Iris pigment epithelial cell (primary cell): ENCODE data around the gene TTLL9.
A peak's percentile ranks its signal among the peaks of the same experiment; 100 is the strongest.
"Not testable (repeated sequence)": the region's sequence is repeated elsewhere in the genome, so short reads cannot be mapped to it uniquely, and the experiment has no call there.

Experiments
- DNase-seq: peaks from one replicate; pipeline ENCODE4 v3.0.0-alpha.2; 2011; ENCODE audit warnings: low read depth

TTLL9 gene

DNA sequence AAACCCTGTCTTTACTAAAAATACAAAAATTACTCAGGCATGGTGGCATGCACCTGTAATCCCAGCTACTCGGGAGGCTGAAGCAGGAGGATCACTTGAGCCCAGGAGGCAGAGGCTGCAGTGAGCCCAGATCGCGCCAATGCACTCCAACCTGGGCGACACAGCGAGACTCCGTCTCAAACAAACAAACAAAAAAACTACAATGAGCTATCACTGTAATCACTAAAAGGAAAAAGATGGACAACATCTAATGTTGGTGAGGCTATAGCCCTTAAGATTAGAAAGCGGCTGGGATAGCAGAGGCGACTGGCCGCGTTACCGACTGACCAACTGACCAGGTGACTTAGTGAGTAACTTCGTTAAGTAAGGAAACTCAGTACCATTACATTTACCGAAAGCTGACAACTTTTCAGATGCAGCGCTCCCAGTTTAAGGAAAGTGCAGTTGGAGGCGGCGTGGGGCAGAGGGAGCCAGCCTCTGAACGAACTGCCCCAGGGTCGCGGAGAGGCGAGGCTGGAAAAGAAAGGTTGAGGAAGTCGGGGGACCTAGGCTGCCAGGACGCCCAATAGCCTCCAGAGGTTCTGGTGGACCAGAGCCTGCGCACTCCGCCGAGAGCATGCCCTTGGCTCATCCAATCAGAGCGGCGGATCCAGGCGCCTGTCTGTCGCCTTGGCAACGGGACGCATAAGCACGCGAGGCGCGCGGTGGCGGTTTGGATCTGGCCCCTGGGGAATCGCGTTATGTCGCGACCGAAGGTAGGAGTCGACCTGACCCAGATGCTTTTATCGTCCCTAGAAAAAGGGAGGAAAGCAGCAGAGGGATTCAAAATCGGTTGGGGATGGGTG lies 8.9 kb downstream of the TTLL9 start:
- DNase-seq = peak; percentile 96

DNA sequence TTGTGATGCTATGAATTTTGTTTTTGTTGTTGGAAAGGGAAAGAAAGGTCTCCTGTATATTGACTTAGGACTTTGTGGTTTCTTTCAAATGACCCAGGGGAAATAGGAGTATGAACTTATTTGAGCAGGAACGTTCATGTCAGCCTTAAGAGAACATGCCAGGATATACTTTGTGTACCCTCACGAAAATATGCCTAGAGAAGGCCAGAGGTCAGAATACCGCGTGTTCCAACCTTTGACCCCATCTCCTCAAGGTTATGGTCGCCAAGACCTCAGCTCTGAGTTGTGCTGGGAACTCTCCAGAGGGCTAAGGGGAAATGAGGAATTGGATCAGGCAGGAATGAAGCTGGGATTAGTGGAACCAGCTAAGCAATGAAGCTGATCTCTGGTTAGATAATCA lies 11.5 kb downstream of the TTLL9 start:
- DNase-seq = no peak

DNA sequence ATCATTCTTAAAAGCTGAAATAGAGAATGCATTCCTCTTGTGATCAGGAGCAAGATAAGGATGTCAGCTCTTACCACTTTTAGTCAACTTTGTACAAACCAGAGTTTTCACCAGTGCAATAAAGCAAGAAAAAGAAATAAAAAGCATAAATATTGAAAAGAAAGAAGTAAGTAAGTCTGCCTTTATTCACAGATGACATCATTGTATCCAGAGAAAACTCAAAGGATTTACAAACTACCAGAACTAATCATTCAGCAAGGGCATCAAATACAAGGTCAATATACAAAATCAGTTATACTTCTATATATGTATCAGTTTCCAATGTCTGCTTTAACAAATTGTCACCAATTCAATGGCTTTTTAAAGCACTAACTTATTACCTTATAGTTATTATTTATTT lies 13.4 kb downstream of the TTLL9 start:
- DNase-seq = no peak

DNA sequence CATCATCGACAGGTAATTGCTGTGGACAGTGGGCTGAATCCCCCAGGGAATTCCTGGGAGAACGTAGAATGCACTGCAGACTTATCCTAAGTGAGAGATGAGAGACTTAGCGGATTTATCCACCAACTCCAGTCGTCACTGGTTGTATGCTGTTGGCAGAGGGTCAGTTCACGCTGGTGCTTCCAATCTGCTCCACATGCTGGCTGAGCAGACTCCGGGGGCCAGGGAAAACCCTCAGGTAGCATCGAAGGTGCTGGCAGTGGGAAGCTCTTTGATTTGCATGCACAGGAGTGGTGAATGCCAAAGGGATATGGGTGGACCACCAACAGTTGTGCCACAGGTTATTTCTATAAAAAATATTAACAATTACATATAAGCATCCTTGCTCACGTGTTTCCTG lies 20.2 kb downstream of the TTLL9 start:
- no peak for DNase-seq

DNA sequence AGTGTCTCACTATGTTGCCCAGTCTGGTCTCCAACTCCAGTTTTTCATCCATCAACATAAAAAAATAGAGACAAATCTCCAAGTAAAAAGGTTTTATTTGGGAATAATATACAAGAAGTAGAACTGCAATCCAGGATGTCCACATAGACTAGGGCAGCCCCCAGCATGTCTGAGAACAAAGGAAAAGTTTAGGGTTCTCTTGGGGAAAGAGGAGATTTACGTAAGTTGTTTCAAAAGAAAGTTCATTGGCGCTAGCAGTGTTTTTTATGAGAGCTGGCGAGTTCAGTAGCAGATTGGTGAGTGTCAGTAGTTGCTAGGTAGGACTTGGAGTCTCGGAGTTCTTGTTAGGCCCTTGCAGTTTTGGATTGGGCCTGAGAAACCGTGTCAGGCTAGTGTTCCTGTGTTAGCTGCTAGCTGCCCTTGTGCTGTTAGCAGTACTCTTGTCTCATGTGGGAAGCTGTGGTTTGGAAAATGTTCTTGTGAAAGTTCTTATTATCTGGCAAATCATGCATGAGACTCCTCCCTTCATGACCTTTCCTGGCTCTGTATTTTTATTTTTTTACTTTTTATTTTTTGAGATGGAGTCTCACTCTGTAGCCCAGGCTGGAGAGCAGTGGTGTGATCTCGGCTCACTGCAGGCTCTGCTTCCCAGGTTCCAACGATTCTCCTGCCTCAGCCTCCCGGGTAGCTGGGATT lies 24.7 kb downstream of the TTLL9 start:
- peak; percentile 59 for DNase-seq

DNA sequence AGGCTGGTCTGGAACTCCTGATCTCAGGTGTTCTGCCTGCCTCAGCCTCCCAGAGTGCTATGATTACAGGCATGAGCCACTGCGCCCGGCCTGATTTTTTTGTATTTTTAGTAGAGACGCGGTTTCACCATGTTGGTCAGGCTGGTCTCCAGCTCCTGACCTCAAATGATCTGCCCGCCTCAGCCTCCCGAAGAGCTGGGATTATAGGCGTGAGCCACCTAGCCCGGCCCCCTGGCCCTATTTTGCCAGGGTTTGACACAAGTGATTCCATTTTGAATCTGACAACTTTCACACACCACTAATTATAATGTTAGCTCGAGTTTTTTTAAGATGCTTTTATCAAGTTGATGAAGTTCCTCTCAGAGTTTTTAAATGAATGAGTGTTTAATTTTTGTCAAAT lies 25.6 kb downstream of the TTLL9 start:
- DNase-seq = no peak

DNA sequence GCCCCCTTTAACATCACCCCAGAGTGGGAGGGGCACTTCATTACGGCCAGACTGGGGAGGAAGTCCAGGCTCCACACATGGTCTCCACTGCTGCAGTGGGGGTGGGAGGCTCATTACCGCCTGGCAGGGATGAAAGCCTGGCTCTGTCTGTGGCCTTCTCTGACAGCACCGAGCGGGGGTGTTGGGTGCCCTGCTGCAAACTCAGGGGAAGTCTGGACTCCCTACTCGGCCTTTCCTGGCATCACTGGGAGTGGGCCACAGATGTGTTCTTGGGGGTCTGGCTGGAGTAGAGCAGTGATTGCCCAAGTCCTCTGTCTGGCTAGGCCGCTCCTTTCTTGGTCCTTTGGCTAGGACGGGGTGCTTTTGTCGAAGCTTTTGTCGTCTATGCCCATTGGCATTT lies 27.1 kb downstream of the TTLL9 start:
- no peak for DNase-seq

DNA sequence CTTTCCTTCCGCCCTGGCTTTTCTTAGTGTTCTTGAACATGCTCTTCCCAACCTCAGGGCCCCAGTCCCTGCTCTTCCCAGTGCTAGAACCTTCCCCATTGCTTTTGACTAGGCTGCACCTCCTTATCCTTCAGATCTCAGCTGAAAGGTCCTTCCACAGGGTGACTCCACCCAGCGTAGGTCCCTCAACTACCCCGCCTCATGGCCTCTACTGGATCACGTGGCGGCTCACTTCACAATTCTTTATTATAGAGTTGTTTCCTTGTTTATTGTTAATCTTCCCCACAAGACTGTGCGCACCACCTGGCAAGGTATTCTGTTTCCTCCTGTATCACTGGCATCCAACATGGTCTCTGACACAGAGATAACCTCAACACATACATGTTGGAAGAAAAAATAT lies 31.2 kb downstream of the TTLL9 start:
- no peak for DNase-seq

DNA sequence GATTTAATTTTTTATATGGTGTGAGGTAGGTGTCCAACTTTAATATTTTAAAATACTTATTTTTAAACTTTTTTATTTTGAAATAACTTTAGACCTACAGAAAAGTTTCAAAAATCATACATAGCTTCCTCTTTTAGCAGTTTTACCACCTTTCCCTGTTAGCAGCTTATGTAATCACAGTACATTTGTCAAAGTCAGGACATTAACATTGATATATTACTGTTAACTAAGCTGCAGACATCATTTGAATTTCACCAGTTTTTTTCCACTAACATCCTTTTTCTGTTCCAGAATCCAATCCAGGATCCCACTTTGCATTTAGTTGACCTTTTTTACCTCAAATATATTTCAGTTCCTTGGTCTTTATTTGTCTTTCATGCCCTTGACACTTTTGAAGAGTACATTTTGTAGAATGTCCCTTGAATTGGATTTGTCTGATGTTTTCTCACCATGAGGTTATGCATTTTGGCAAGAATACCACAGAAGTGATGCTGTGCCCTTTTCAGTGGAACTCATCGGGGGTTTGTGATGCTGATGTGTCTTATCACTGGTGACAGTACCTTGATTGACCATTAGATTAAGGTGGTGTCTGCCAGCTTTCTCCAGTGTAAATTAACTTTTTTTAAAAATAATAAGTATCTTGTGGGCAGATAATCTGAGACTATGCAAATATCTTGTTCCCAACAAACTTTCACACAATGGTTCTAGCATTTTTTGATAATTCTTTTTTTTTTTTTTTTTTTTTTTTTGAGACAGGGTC lies 33.4 kb downstream of the TTLL9 start:
- DNase-seq = no peak

DNA sequence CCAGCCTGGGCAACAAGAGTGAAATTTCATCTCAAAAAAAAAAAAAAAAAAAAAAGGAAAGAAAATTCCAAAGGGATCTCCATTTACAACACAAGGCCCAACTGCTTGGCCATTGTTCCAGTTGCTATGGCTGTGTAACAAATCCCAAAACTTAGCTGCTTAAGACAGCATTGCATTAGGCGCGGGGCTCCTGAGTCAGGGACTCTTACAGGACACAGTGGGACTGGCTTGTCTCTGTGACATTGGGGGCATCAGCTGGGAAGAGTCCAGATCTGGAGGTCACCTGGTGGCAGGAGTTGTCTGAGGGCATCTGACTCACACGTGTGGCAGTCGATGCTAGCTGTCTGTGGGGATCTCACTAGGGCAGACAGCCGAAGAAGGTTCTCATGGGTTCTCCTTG lies 35.6 kb downstream of the TTLL9 start:
- no peak for DNase-seq

DNA sequence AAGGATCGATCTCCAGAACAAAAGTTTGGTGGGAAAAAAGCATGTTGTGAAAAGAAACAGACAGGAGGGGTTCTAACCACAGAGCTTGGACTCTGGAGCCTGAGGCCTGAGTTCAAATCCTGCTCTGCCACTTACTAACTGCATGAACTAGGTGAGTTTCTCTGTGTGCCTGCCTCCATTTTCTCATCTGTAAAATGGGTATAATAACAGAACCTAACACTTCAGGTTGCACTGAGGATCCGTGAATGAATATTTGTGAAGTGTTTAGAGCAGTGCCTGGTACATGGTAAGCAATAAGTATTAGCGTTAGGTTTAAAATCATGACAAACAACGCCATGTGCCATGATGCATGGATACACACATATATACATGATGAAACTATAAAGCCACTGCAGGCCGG lies 36.6 kb downstream of the TTLL9 start:
- no peak for DNase-seq

DNA sequence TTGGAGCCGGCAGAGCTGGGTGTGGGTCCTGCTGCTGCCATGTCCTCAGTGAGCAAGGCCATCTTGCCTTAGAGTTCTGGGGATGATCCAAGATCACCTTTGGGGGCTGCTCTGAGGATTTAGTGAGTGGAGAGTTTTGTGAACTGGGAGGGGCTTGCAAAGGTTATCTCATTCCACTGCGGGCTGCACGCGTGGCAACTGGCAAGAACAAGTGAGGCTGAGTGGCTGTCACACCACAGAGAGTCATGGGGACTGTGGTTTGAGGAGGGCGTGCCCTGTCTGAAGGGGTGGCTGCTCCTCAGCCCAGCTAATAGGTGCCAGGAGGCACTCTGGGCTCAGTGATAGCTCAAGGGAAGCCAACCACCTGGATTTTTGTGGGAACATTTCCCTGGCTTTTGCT lies 37.6 kb downstream of the TTLL9 start:
- DNase-seq = no peak

DNA sequence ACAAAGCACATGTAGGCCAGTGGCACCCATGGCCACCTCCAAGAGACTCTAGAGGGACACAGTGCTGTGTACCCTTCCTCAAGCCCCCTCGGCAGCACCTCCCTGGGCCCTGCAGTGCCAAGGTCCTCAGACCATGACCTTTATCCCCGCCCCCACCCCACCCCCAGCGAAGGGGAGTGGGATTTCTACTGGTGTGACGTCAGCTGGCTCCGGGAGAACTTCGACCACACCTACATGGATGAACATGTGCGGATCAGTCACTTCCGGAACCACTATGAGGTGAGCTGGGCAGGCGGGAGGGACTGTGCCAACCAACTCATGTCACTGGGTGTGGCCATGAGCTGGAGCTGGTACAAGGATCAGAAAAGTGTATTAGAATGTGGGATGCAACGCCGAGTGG lies 38.0 kb downstream of the TTLL9 start:
- no peak for DNase-seq

DNA sequence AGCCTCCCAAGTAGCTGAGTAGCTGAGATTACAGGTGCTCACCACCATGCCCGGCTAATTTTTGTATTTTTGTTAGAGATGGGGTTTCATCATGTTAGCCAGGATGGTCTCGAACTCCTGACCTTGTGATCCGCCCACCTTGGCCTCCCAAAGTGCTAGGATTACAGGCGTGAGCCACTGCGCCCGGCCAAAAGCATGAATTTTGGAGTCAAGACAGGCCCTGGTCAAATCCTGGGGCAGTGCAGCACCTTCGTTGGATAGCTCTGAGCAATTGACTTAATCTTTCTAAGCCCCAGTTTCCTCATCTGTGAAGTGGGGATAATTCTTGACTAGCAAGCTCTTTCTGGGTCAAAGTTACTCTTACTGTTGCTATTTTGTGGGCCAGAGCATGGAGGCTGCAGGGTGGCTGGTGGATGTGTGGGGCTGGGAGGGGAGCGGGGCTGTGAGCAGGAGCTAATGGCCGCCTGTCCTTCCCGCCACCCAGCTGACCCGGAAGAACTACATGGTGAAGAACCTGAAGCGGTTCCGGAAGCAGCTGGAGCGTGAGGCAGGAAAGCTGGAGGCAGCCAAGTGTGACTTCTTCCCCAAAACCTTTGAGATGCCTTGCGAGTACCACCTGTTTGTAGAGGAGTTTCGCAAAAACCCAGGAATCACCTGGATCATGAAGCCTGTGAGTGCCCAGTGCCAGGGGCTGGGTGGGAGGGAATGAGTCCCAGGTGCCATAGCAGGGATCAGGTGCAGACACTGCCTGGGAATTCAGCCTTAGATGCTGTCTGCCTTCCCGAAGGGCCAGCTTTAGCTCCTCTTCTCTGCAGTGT lies 39.0 kb downstream of the TTLL9 start:
- DNase-seq = no peak

DNA sequence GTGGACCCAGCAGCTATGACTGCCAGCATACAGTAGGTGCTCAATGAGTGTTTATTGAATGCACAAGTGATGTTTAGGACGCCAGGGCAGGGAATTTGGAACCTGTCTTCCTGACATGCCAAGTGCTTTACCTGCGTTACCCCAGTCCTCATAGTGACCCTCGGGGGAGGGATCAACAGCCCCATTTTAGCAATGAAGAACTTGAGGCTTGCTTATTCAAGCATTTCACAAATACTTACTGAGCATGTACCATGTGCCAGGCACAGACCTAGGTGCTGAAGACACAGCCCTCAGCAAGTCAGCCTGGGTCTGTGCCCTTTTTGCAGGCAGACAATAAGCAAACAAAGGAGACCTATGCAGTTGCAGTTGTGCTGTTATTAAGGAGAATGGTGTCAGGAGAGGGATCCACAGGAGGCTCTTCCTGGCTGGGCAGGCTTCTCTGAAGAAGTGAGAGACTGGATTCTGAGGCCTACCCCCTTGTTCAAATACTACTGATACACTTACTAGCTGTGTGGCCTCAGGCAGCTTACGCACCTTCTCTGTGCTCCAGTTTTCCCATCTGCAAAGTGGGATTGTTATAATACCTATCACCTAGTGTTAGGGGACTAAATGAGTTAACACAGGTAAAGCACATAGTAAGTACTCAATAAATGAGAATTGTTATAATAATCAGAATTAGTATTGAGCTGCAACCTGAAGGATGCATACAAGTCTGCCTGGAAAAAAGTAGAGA lies 39.8 kb downstream of the TTLL9 start:
- no peak for DNase-seq

DNA sequence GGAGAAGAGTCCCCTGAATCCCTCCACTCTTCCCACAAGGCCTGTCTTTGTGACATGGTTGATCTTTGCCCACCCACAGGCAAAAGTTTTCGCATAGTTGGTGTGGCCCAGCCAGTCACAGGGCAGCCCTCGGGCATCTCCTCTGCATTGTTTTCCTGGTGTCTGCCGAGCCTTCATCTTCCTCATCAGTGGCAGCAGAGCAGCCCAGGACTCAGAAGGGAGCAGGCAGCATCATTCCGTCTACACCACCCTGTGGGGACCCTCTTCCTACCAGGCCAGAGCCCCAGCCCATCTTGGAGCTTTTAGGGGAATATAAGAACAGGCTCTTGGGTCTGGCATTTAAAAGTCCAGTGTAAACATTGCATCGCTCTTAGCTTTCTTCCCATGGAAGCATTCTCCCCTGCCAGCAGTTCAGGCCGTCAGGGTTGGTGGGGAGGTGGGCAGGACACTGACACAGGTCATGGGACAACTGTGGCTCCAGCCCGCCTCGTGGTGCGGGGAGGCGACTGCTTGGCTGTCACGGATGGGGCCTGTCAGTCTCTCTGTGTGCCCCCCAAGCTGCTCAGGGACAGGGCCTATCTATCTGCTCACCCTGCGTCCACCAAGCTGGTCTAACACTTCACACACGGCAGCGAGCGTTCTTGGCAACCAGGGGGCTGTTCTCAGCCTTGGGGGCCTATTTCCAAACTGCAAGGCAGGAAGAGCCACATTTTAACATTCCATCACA lies 43.2 kb downstream of the TTLL9 start:
- DNase-seq = no peak

DNA sequence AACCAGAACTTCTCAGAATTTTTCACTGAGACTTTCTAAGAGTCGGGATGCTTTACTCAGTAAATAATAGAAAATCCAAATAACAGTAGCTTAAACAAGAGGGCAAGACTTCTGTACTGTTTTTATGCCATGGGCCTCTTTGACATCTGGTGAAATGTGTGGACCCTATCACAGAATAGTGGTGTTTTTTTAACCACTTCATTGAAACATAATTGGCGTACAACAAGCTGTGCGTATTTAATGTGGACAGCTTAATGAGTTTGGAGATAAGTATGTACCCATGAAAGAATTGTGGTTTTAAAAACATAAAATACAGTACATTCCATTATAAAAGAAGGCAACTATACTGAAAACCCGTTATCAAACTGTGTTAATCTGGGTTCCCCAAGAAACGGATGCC lies 43.7 kb downstream of the TTLL9 start:
- no peak for DNase-seq

DNA sequence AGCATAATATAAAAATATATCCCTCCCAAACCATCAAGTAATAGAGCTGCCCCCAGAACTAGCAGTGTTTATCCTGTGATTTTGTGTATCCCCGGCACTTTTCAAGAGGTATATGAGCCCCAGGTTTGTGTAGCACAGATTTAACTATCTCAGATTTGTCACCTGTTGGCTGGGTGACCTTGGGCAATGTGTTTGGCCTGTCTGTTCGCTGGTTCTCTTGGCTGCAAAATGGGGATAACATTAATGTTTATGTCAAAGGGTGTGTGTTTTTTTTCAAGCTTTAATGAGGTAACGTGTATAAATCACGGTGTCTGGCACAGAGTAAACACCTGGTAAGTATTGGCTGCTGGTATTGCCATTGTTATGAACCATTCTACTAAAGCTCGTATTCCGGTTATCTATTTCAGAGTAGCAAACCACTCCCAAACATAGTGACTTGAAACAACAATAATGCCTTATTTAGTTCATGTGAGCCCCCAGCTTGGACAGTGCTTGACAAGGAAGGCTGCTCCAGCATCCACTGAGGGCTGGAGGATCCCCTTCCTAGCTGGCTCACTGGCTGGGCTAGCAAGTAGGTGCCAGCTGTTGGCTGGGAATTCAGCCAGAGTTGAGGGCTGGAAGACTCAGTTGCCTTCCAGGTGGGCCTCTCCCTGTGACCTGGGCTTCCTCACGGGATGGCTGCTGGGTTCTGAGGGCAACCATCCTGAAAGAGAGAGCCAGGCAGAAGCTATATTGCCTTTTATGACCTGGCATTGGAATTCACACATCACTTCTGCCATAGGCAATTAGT lies 45.3 kb downstream of the TTLL9 start:
- DNase-seq = no peak

DNA sequence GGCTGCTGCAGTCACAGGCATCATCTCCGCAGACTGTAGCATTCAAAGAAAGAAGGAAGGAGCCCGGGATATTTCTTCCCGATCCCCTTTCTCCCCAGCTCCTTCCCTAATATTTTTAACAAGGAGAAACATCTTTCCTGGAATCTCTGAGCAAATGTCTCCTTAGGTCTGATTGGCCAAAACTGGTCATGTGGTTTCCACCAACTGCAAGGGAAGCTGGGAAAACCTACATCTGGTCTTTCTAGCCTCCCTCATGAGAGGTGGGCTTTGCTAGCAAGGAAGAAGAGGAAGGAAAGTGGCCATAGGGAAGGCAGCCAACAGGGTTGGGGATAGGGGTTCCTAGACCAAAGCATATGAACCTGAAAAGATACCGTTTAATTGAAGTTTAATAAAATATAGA lies 46.3 kb downstream of the TTLL9 start:
- DNase-seq = no peak

DNA sequence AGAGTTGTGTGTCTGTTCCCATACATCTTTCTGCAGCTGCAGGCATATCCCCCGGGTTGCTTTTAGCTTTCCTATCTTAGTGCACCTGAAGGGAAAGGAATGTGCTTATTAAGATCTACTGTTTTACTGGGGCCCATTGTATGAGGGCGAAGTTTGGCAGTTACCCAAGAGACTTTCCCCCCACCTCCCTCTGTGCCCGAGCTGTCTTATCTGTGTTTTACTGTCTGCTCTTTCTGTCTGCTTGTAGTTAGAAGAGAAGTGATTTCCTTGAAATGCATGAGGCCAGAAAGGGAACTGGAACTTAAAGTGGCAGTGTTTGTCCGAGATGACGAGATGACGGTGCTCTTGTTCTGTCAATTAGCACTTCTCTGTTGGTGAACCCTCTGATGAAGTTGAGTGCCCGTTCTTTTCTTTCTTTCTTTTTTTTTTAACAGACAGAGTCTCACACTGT lies 47.6 kb downstream of the TTLL9 start:
- not testable (repeated sequence) for DNase-seq
